Panc1 (cell line): ENCODE data around the gene LRRFIP1.

ENCODE experiments used
- CTCF ChIP-seq: fragments of 450-650 bp; IDR thresholded peaks from 2 replicates; pipeline ENCODE4 v1.5.1; 2017; ENCODE audit warnings: mild to moderate bottlenecking
- POLR2AphosphoS5 ChIP-seq: IDR thresholded peaks from 2 replicates; pipeline ENCODE4 v1.6.1; 2012; ENCODE audit warnings: mild to moderate bottlenecking, low read depth, low read length, moderate library complexity
- REST ChIP-seq, 2 experiments: IDR thresholded peaks; 2 replicates each; pipeline ENCODE4 v1.6.1; 2011 to 2012; ENCODE audit warnings: low read depth in 2 of 2, control low read depth in 1 of 2, low read length in 1 of 2, mild to moderate bottlenecking in 1 of 2, moderate library complexity in 1 of 2; ENCODE audit not compliant: insufficient read depth in 1 of 2
- SIN3A ChIP-seq: IDR thresholded peaks from 2 replicates; pipeline ENCODE4 v1.6.1; 2012; ENCODE audit warnings: low read depth, mild to moderate bottlenecking, low read length, moderate library complexity, borderline replicate concordance; ENCODE audit not compliant: insufficient read depth
- TCF7L2 ChIP-seq: IDR thresholded peaks from 2 replicates; pipeline ENCODE4 v1.6.1; 2011; ENCODE audit warnings: mild to moderate bottlenecking, low read depth, low read length, inconsistent platforms

- no peak for TF ChIP-seq CTCF
- TF ChIP-seq REST (IDR thresholded peaks at IDR 0.05; ENCODE audit: insufficient read depth in 1 of 2, low read depth in 2 of 2, low read length in 1 of 2) = no peak
- TF ChIP-seq POLR2AphosphoS5 = no peak
- TF ChIP-seq TCF7L2 = no peak
- TF ChIP-seq SIN3A = no peak
These were observed 84.2 kb downstream of the LRRFIP1 start for GRCh38 chr2:237711458-237712150.
